GM18858 (cell line): Measurements from ENCODE around the gene C11orf24.

ENCODE experiments used
- ATAC-seq: cut with Tn5 transposase; IDR thresholded peaks from one replicate; pipeline ENCODE4 v1.9.1; 2021; ENCODE audit not compliant: unreplicated experiment

C11orf24 gene

GRCh38 chr11:68271023-68271780, 571 bp downstream of the C11orf24 start:
- no peak for ATAC-seq

- no peak for ATAC-seq
These were observed 1.4 kb downstream of the C11orf24 start for GRCh38 chr11:68270196-68271022.

- ATAC-seq, result no peak
These were observed 2.2 kb downstream of the C11orf24 start for GRCh38 chr11:68269414-68270081.

GRCh38 chr11:68267881-68268240, 3.9 kb downstream of the C11orf24 start:
- no peak for ATAC-seq

- no peak for ATAC-seq
These were observed 4.6 kb downstream of the C11orf24 start for GRCh38 chr11:68266936-68267880.

GRCh38 chr11:68266121-68266891, 5.5 kb downstream of the C11orf24 start:
- peak; percentile 38 for ATAC-seq

GRCh38 chr11:68264741-68265540, 6.8 kb downstream of the C11orf24 start:
- no peak for ATAC-seq

- ATAC-seq, result no peak
These were observed 7.5 kb downstream of the C11orf24 start for GRCh38 chr11:68264244-68264643.

- ATAC-seq, result no peak
These were observed 8.2 kb downstream of the C11orf24 start for GRCh38 chr11:68263444-68264035.

GRCh38 chr11:68262544-68262827, 9.3 kb downstream of the C11orf24 start:
- no peak for ATAC-seq

GRCh38 chr11:68261749-68262543, 9.8 kb downstream of the C11orf24 start:
- no peak for ATAC-seq

- no peak for ATAC-seq
These were observed 10.8 kb downstream of the C11orf24 start for GRCh38 chr11:68261006-68261405.

- ATAC-seq, result no peak
These were observed 11.3 kb downstream of the C11orf24 start for GRCh38 chr11:68260484-68260883.

GRCh38 chr11:68259122-68259959, 12.4 kb downstream of the C11orf24 start:
- no peak for ATAC-seq

- ATAC-seq, result no peak
These were observed 13.4 kb downstream of the C11orf24 start for GRCh38 chr11:68258363-68258765.

GRCh38 chr11:68257477-68258362, 14.1 kb downstream of the C11orf24 start:
- ATAC-seq, result no peak
